Measurements from ENCODE around the gene CSAD. TPM values are rescaled to one million over a fixed set of nuclear protein-coding genes. Genes with fewer than 3 reads are reported as not detected.
"Not testable (repeated sequence)": the region's sequence is repeated elsewhere in the genome, so short reads cannot be mapped to it uniquely, and the experiment has no call there.

Gene CSAD
- total RNA-seq, 2 experiments from 2014 or later: 25.8 to 26.9 TPM

GRCh38 chr12:53113136-53113705 lies 67.5 kb downstream of the CSAD start:
- no TSS peak for BruUV-seq (replicated peaks)
- Histone ChIP-seq H4K20me1 (ENCODE audit: insufficient read depth, low read length) (no peaks in the 10 kb centered on the region), H3K36me3 (ENCODE audit: insufficient read depth, low read length) (no peaks in the 10 kb centered on the region), H3K79me2 (ENCODE audit: insufficient read depth, low read depth, low read length) (no peaks in the 10 kb centered on the region), H3K9me3 (ENCODE audit: low read length) (no peaks in the 10 kb centered on the region), H3K4me3 (ENCODE audit: low read depth, low read length, poor library complexity, severe bottlenecking) (no peak overlapping the region), H3K9me2 (ENCODE audit: insufficient read depth, low read length) (no peaks in the 10 kb centered on the region), H3K27ac (ENCODE audit: low read depth, low read length, poor library complexity, severe bottlenecking) (no peak overlapping the region), H2AFZ (ENCODE audit: low read length) (no peak overlapping the region), H3K4me2 (ENCODE audit: low read length) (no peak overlapping the region), H3K4me1 (ENCODE audit: insufficient read depth, low read length, poor library complexity, severe bottlenecking) (no peaks in the 10 kb centered on the region)
- no peak for DNase-seq (ENCODE audit: low spot score)
- TF ChIP-seq, protein P1, sequence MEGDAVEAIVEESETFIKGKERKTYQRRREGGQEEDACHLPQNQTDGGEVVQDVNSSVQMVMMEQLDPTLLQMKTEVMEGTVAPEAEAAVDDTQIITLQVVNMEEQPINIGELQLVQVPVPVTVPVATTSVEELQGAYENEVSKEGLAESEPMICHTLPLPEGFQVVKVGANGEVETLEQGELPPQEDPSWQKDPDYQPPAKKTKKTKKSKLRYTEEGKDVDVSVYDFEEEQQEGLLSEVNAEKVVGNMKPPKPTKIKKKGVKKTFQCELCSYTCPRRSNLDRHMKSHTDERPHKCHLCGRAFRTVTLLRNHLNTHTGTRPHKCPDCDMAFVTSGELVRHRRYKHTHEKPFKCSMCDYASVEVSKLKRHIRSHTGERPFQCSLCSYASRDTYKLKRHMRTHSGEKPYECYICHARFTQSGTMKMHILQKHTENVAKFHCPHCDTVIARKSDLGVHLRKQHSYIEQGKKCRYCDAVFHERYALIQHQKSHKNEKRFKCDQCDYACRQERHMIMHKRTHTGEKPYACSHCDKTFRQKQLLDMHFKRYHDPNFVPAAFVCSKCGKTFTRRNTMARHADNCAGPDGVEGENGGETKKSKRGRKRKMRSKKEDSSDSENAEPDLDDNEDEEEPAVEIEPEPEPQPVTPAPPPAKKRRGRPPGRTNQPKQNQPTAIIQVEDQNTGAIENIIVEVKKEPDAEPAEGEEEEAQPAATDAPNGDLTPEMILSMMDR (conservative IDR thresholded peaks at IDR 0.05; ENCODE audit: low read length): no peak
- TF ChIP-seq EZH2phosphoT487 (IDR thresholded peaks at IDR 0.05; ENCODE audit: borderline replicate concordance, low read depth, low read length): no peak
- intact Hi-C loops (cut with micrococcal nuclease; ENCODE audit: unreplicated experiment): no loop called here
- ChIA-PET CTCF (ENCODE audit: unreplicated experiment) (no interaction called here), POLR2A (no interaction called here)

GRCh38 chr12:53112431-53112830 lies 68.3 kb downstream of the CSAD start:
- POLR2A ChIA-PET: interaction anchor here (0.7 kb wide), 1 partner anchor 43 kb away, joined by 9 read pairs; no protein-coding TSS in a partner anchor
- CTCF ChIA-PET (ENCODE audit: unreplicated experiment); BruUV-seq (replicated peaks): not testable (repeated sequence)

More at GRCh38 chr12:53112431-53112830, 68.3 kb downstream of the CSAD start:
- H3K79me2 ChIP-seq (ENCODE audit: insufficient read depth, low read depth, low read length); H4K20me1 ChIP-seq (ENCODE audit: insufficient read depth, low read length); H3K4me1 ChIP-seq (ENCODE audit: insufficient read depth, low read length, poor library complexity, severe bottlenecking); DNase-seq (ENCODE audit: low spot score); H3K4me3 ChIP-seq (ENCODE audit: low read depth, low read length, poor library complexity, severe bottlenecking); H3K4me2 ChIP-seq (ENCODE audit: low read length); H3K27ac ChIP-seq (ENCODE audit: low read depth, low read length, poor library complexity, severe bottlenecking); intact Hi-C loops (cut with micrococcal nuclease; ENCODE audit: unreplicated experiment); H2AFZ ChIP-seq (ENCODE audit: low read length); H3K36me3 ChIP-seq (ENCODE audit: insufficient read depth, low read length); H3K9me2 ChIP-seq (ENCODE audit: insufficient read depth, low read length); H3K9me3 ChIP-seq (ENCODE audit: low read length): not testable (repeated sequence)

Small RNA genes within 50 kb of the gene (small RNA-seq; reads per million reads assigned to genes)
- gene HIGD1AP1 (not detected), gene RNU6-333P (not detected)

Other genes with a start within 250 kb of the CSAD start
- not detected in 2 replicates for gene KRT18, start 231.8 kb downstream of the CSAD start, total RNA-seq (2014; rRNA removed; shearing (Covaris generic))
- not detected in 2 replicates for gene KRT18, start 231.8 kb downstream of the CSAD start, total RNA-seq (2022)
- gene EIF4B, start 174.5 kb downstream of the CSAD start, total RNA-seq (2014; rRNA removed; shearing (Covaris generic)): 645 and 872 TPM in 2 replicates
- gene EIF4B, start 174.5 kb downstream of the CSAD start, total RNA-seq (2022): 745 and 898 TPM in 2 replicates
- gene TNS2, start 130.9 kb downstream of the CSAD start, total RNA-seq (2014; rRNA removed; shearing (Covaris generic)): 0.25 TPM in 1 of 2 replicates, not detected in the other
- 1.3 and 1.6 TPM in 2 replicates for gene TNS2, start 130.9 kb downstream of the CSAD start, total RNA-seq (2022)
- gene SPRYD3, start 101.5 kb downstream of the CSAD start, total RNA-seq (2014; rRNA removed; shearing (Covaris generic)): 7.3 and 10.9 TPM in 2 replicates
- gene SPRYD3, start 101.5 kb downstream of the CSAD start, total RNA-seq (2022): 17.2 and 20.5 TPM in 2 replicates
- gene IGFBP6, start 83.3 kb downstream of the CSAD start, total RNA-seq (2014; rRNA removed; shearing (Covaris generic)): not detected in 2 replicates
- gene IGFBP6, start 83.3 kb downstream of the CSAD start, total RNA-seq (2022): 1.2 and 2.9 TPM in 2 replicates
- gene SOAT2, start 77.4 kb downstream of the CSAD start, total RNA-seq (2014; rRNA removed; shearing (Covaris generic)): 0.06 and 0.08 TPM in 2 replicates
- 1.2 and 1.8 TPM in 2 replicates for gene SOAT2, start 77.4 kb downstream of the CSAD start, total RNA-seq (2022)
- 26.1 and 31.6 TPM in 2 replicates for gene ZNF740, start 203 bp downstream of the CSAD start, total RNA-seq (2014; rRNA removed; shearing (Covaris generic))
- 58.2 and 66.5 TPM in 2 replicates for gene ZNF740, start 203 bp downstream of the CSAD start, total RNA-seq (2022)
- gene ITGB7, start 26.3 kb upstream of the CSAD start, total RNA-seq (2014; rRNA removed; shearing (Covaris generic)): 48.6 and 51.7 TPM in 2 replicates
- gene ITGB7, start 26.3 kb upstream of the CSAD start, total RNA-seq (2022): 153 and 207 TPM in 2 replicates
- gene RARG, start 51.3 kb upstream of the CSAD start, total RNA-seq (2014; rRNA removed; shearing (Covaris generic)): 1.4 and 7.0 TPM in 2 replicates
- gene RARG, start 51.3 kb upstream of the CSAD start, total RNA-seq (2022): 5.1 and 8.4 TPM in 2 replicates
- 77.4 and 78.2 TPM in 2 replicates for gene ESPL1, start 87.4 kb upstream of the CSAD start, total RNA-seq (2014; rRNA removed; shearing (Covaris generic))
- 121 and 137 TPM in 2 replicates for gene ESPL1, start 87.4 kb upstream of the CSAD start, total RNA-seq (2022)
- gene PFDN5, start 114.6 kb upstream of the CSAD start, total RNA-seq (2014; rRNA removed; shearing (Covaris generic)): 348 and 394 TPM in 2 replicates
- 264 TPM in 2 replicates for gene PFDN5, start 114.6 kb upstream of the CSAD start, total RNA-seq (2022)
- 41.0 and 53.4 TPM in 2 replicates for gene MYG1, start 118.8 kb upstream of the CSAD start, total RNA-seq (2014; rRNA removed; shearing (Covaris generic))
- gene MYG1, start 118.8 kb upstream of the CSAD start, total RNA-seq (2022): 59.3 and 64.9 TPM in 2 replicates
- 85.5 and 95.6 TPM in 2 replicates for gene AAAS, start 140.7 kb upstream of the CSAD start, total RNA-seq (2014; rRNA removed; shearing (Covaris generic))
- 94.5 and 109 TPM in 2 replicates for gene AAAS, start 140.7 kb upstream of the CSAD start, total RNA-seq (2022)
- gene SP7, start 155.4 kb upstream of the CSAD start, total RNA-seq (2014; rRNA removed; shearing (Covaris generic)): 0.16 TPM in 1 of 2 replicates, not detected in the other
- gene SP7, start 155.4 kb upstream of the CSAD start, total RNA-seq (2022): 0.27 TPM in 1 of 2 replicates, not detected in the other
- gene SP1, start 199.3 kb upstream of the CSAD start, total RNA-seq (2014; rRNA removed; shearing (Covaris generic)): 47.3 and 58.9 TPM in 2 replicates
- 83.9 and 93.9 TPM in 2 replicates for gene SP1, start 199.3 kb upstream of the CSAD start, total RNA-seq (2022)
- not detected in 2 replicates for gene AMHR2, start 242.9 kb upstream of the CSAD start, total RNA-seq (2014; rRNA removed; shearing (Covaris generic))
- not detected in 2 replicates for gene AMHR2, start 242.9 kb upstream of the CSAD start, total RNA-seq (2022)

Measured in OCI-LY7 (cell line).